Mucosa of stomach (tissue), 1 donor: ENCODE data around the gene PPP2R2C.

Experiments
- H3K27me3 ChIP-seq: one replicate; pipeline ENCODE4 v1.7.0; 2013; ENCODE audit warnings: mild to moderate bottlenecking, low read length; ENCODE audit not compliant: control insufficient read depth, insufficient read depth
- H3K36me3 ChIP-seq: one replicate; pipeline ENCODE4 v1.7.0; 2013; ENCODE audit warnings: low read length; ENCODE audit not compliant: control insufficient read depth, insufficient read depth
- H3K4me1 ChIP-seq: one replicate; pipeline ENCODE4 v1.7.0; 2013; ENCODE audit warnings: mild to moderate bottlenecking, low read length; ENCODE audit not compliant: control insufficient read depth, insufficient read depth
- H3K4me3 ChIP-seq: one replicate; pipeline ENCODE4 v1.7.0; 2013; ENCODE audit warnings: low read length
- H3K9ac ChIP-seq: one replicate; pipeline ENCODE4 v1.7.0; 2013; ENCODE audit warnings: mild to moderate bottlenecking, low read length, moderate library complexity
- H3K9me3 ChIP-seq: one replicate; pipeline ENCODE4 v1.7.0; 2013; ENCODE audit warnings: mild to moderate bottlenecking, low read length, moderate library complexity; ENCODE audit not compliant: control insufficient read depth
- donor health status: Pancreatic carcinoma.

Gene PPP2R2C

GRCh38 chr4:6342530-6343293 lies 129.7 kb downstream of the PPP2R2C start:
- peaks cover 12% of the 10 kb centered on the region for H3K4me1 ChIP-seq
- no peak overlapping the region for H3K4me3 ChIP-seq
- H3K9me3 ChIP-seq = no peaks in the 10 kb centered on the region
- no peaks in the 10 kb centered on the region for H3K36me3 ChIP-seq
- H3K9ac ChIP-seq = no peak overlapping the region
- H3K27me3 ChIP-seq = peaks cover 19% of the 10 kb centered on the region

DNA sequence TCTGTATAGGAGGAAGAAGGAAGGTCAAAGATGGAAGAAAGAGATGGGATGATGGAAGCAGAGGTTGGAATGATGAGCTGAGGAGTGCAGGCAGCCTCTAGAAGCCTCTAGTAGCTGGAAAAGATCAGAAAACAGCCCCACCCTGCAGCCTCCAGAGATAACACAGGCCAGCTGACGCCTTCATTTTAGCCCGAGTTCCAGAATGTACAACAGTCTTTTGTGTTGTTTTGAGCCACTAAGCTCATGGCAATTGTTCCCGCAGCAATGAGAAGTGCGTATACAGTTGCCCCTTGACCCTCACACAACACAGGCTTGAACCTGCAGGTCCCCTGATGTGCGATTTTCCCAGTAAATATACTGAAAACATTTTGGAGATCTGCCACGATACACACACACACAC lies 130.7 kb downstream of the PPP2R2C start:
- Histone ChIP-seq H3K9me3 (no peaks in the 10 kb centered on the region), H3K4me1 (peaks cover 18% of the 10 kb centered on the region), H3K4me3 (no peak overlapping the region), H3K36me3 (no peaks in the 10 kb centered on the region), H3K9ac (no peak overlapping the region), H3K27me3 (peaks cover 20% of the 10 kb centered on the region)

DNA sequence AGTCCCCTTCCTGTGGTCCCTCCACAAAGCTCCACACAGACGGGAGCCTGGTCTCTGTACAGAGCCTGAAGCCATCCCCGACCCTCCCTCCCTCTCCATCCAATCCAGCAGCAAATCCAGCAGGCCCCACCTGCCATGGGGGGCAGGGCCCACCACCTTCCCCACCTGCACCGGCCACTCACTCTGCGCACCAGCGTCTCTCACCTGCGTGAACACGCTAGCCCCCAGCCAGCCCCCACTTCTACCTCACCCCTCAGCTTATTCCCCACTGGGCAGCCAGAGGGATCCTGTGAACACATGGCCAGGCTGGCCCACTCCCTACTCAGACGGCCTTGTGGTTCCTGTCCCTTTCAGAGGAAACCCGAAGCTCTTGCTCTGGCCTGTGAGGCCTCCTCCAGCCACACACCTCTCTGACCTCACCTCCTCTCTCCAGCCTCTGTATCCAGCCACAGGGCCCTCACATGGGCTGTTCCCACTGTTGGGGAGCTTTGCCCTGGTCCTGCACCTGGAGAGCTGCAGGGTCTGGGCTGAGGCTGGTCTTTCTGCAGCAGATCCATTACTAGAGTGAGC lies 131.9 kb downstream of the PPP2R2C start:
- Histone ChIP-seq H3K36me3 (no peaks in the 10 kb centered on the region), H3K9me3 (no peaks in the 10 kb centered on the region), H3K9ac (no peak overlapping the region), H3K27me3 (peaks cover 18% of the 10 kb centered on the region), H3K4me1 (peaks cover 18% of the 10 kb centered on the region), H3K4me3 (no peak overlapping the region)

DNA sequence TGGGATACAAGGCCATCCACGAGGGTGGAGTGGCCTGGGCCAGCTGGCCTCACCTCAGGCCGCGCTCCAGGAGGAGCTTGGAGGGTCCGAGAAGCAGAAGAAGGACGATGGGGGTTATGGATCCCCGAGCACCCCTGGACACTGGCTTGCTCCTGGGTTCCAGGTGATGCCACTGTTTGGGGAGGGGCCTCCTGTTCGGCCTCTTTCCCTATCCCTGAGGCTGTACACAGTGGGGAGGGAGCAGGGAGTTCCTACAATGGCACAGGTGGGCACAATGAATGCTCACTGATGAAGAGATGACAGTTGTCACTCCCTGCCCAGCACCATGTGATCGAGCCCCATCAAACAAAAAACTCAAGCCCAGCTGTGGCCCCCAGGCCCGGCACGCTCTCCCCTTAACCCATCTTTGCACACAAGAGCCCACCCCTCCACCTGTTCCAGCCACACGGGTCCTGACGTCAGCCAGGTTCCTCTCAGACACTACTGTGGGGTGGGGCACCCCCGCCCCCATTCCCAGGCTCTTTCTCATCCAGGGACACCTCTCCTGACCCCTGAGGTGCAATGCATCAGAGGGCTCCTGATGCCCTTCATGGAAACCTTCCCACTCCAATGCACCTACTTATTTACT lies 132.5 kb downstream of the PPP2R2C start:
- Histone ChIP-seq H3K9me3 (no peaks in the 10 kb centered on the region), H3K4me1 (peaks cover 18% of the 10 kb centered on the region), H3K4me3 (no peak overlapping the region), H3K36me3 (no peaks in the 10 kb centered on the region), H3K9ac (no peak overlapping the region), H3K27me3 (peaks cover 18% of the 10 kb centered on the region)

DNA sequence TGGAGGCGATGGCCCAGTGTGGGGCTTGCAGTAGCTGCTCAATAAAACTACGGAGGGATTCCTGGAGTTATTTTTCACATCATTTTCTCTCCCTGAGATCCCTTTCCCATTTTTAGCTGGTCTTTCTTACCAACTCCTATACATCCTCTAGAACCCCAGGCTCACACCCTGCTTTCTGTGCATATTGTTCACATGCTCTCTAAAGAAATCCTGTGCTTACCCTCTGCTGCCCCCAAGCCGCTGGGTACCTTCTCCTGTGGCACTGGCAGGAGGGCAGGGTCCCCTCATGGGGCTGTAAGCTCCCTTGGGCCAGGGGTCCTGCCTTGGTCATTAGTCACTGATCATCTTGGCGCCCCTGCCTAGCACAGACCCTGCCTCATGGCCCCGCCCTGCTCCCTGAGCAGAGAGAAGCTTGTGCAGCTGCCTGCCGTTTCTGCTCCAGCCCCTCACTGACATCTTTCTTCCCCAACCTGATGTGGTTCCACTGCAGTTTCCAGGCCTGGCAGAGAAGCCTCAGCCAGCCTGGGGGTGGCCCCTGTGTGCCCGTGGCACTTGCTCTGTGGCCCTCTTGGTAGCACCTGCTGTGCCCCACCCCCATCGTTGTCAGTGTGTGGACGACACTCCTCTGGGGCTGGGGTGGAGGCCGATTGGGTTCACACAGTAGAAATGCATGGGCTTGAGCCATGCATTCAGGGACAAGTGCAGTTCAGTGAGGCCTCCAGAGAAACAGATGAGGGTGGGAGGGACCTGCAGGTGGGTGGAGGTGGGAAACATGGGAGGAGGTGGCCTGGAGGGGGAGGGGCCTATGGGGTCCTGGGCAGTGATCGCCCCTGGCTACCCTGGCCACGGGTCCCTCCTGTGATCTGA lies 133.2 kb downstream of the PPP2R2C start:
- Histone ChIP-seq H3K36me3 (no peaks in the 10 kb centered on the region), H3K9ac (no peak overlapping the region), H3K9me3 (no peaks in the 10 kb centered on the region), H3K27me3 (peaks cover 18% of the 10 kb centered on the region), H3K4me1 (peaks cover 18% of the 10 kb centered on the region), H3K4me3 (no peak overlapping the region)

GRCh38 chr4:6338175-6338950 lies 134.1 kb downstream of the PPP2R2C start:
- no peak overlapping the region for H3K4me3 ChIP-seq
- H3K27me3 ChIP-seq = peaks cover 18% of the 10 kb centered on the region
- no peak overlapping the region for H3K9ac ChIP-seq
- no peaks in the 10 kb centered on the region for H3K36me3 ChIP-seq
- H3K4me1 ChIP-seq = peaks cover 18% of the 10 kb centered on the region
- no peaks in the 10 kb centered on the region for H3K9me3 ChIP-seq

GRCh38 chr4:6337331-6337935 lies 135.0 kb downstream of the PPP2R2C start:
- peaks cover 21% of the 10 kb centered on the region for H3K27me3 ChIP-seq

DNA sequence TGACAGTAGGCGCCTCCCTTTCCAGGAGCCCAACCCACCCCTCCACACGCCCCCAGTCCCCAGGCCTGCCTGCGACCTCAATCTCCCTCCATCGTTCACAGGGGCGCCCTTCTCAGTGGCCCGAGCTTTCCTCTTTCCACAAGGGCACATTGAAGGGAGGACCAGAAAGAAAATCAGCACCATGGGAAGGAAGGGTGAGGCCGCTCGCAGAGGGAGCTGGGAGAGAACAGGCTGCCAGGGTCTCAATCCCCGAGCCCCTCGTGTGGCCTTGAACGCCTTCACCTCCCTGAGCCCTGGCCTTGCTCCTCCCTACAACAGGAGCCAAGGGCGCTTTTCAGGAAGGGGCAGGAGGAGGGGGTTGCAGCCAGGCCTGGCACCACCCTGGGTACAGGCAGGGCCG lies 136.2 kb downstream of the PPP2R2C start:
- Histone ChIP-seq H3K4me1 (peaks cover 18% of the 10 kb centered on the region), H3K9ac (no peak overlapping the region), H3K4me3 (no peak overlapping the region), H3K27me3 (peaks cover 25% of the 10 kb centered on the region), H3K36me3 (no peaks in the 10 kb centered on the region), H3K9me3 (no peaks in the 10 kb centered on the region)

More at GRCh38 chr4:6337331-6337935, 135.0 kb downstream of the PPP2R2C start:
- H3K4me1 ChIP-seq = peaks cover 18% of the 10 kb centered on the region
- no peaks in the 10 kb centered on the region for H3K9me3 ChIP-seq
- H3K9ac ChIP-seq = no peak overlapping the region
- H3K36me3 ChIP-seq = no peaks in the 10 kb centered on the region
- H3K4me3 ChIP-seq = no peak overlapping the region

GRCh38 chr4:6335040-6335590 lies 137.3 kb downstream of the PPP2R2C start:
- H3K4me1 ChIP-seq = peaks cover 18% of the 10 kb centered on the region
- H3K27me3 ChIP-seq = peaks cover 25% of the 10 kb centered on the region
- no peak overlapping the region for H3K9ac ChIP-seq
- H3K36me3 ChIP-seq = no peaks in the 10 kb centered on the region
- no peaks in the 10 kb centered on the region for H3K9me3 ChIP-seq
- no peak overlapping the region for H3K4me3 ChIP-seq

DNA sequence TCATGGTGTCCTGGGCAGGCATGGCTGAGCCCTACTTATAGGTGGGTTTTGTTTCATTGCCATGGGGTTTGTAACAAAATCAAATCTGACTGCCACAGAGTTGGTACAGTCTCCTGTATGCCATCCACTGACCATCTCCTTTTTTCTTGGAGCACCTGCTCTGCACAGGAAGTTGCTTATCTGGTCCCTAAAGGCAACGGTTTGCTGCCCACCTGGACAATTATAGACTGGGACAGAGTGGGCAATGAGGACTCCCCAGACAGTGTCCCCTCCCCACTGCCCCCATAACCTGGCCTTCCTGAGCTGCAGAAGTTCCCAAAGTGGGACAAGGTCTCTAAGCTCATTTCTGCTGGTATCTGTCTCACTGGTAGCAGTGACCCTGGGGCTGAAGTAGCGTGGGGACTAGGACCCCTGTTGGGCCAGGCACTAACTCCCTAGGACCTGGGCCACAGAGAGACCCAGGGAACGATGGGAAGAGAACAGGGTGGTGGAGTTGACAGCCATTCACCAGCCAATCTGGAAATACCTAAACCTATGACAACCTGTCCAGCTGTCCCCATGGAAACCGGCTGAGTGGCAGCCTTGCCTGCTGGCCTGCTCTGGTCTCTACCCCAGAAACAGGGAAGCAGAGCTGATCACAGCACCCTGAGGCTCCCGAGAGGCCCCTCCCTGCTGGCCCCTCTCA lies 138.1 kb downstream of the PPP2R2C start:
- Histone ChIP-seq H3K4me3 (no peak overlapping the region), H3K9me3 (no peaks in the 10 kb centered on the region), H3K36me3 (no peaks in the 10 kb centered on the region), H3K4me1 (peaks cover 18% of the 10 kb centered on the region), H3K27me3 (peaks cover 25% of the 10 kb centered on the region), H3K9ac (no peak overlapping the region)
